SH-SY5Y (cell line): ENCODE measurements around the gene ANKRD34C.

ENCODE experiments used
- GATA2 ChIP-seq: IDR thresholded peaks from 2 replicates; pipeline ENCODE4 v1.6.1; 2011; ENCODE audit warnings: mild to moderate bottlenecking, low read depth, low read length
- GATA3 ChIP-seq: IDR thresholded peaks from 2 replicates; pipeline ENCODE4 v1.6.1; 2011; ENCODE audit warnings: low read depth, mild to moderate bottlenecking, low read length, moderate library complexity

- TF ChIP-seq GATA2 = no peak
- TF ChIP-seq GATA3 = no peak
These were observed 34.3 kb downstream of the ANKRD34C start for GRCh38 chr15:79316864-79317263.
